GM18505 (cell line): Measurements from ENCODE around the gene ZNF219.

Experiments used
- ATAC-seq: cut with Tn5 transposase; IDR thresholded peaks from one replicate; pipeline ENCODE4 v1.9.1; 2021; ENCODE audit not compliant: unreplicated experiment
- POLR2A ChIP-seq: IDR thresholded peaks from 4 replicates; pipeline ENCODE4 v1.6.1; 2011; ENCODE audit warnings: borderline replicate concordance; ENCODE audit not compliant: insufficient read depth, insufficient read length; ENCODE audit errors: extremely low read depth

ZNF219 gene

DNA sequence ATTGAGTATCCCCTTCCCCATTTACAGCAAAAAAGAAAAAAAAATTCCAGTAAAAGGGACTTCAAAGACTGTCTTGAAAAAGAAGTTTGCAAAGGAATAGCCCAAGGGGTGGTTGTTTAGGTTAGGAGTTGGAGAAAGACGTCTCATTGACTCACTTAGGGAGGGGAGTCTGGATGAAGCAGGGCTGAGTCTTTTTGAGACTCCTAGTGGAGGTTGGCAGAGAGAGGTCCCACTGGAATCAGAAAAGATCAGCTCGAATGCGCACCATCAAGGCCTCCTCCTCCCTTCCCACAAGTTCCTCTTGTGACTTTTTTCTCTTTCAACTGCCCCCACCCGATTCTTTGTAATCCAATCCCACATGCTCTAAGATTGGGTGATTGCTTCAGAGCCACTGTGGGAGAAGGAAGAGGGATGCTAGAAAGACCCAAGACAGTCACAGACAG is 26.4 kb downstream of the ZNF219 start:
- no peak for TF ChIP-seq POLR2A
- ATAC-seq, result no peak

- ATAC-seq, result peak; percentile 71
- no peak for TF ChIP-seq POLR2A
Measured at GRCh38 chr14:21071225-21072030, 27.0 kb downstream of the ZNF219 start.

- peak; percentile 13 for ATAC-seq
- TF ChIP-seq POLR2A, result no peak
Measured at GRCh38 chr14:21070610-21071224, 27.7 kb downstream of the ZNF219 start.

DNA sequence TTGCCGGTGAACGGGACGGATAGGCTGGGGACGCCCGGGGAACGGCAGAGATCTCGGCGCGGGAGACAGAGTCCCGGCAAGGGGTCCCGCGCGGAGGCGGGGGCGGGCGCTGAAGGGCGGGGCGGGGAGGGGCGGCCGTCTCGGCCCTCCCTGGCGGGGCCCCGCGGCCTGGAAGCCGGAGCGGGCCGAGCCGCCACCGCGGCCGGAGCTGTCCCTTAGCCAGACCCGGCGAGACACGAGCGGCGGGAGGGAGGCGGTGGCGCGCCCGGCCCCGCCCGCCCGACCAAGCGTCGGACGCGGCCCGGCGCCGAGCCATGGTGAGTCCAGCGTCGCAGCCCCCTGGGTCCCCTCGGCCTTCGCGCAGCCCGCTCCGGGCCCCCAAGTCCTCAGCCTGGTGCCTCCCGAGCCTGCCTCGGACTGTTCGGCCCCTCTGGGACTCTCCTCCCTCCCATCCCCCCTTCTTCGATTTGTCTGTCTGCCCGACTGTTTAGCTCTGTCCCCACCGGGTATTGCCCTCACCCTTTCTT is 28.3 kb downstream of the ZNF219 start, which contains the start of gene ARHGEF40:
Gene ARHGEF40, plus strand, starts transcription at position 222 of the 527 bp plus-strand sequence. Its CDS starts 93 bp downstream, at position 315.
- no peak for ATAC-seq
- no peak for TF ChIP-seq POLR2A

- ATAC-seq, result no peak
- TF ChIP-seq POLR2A, result no peak
Measured at GRCh38 chr14:21069388-21070082, 28.9 kb downstream of the ZNF219 start.

DNA sequence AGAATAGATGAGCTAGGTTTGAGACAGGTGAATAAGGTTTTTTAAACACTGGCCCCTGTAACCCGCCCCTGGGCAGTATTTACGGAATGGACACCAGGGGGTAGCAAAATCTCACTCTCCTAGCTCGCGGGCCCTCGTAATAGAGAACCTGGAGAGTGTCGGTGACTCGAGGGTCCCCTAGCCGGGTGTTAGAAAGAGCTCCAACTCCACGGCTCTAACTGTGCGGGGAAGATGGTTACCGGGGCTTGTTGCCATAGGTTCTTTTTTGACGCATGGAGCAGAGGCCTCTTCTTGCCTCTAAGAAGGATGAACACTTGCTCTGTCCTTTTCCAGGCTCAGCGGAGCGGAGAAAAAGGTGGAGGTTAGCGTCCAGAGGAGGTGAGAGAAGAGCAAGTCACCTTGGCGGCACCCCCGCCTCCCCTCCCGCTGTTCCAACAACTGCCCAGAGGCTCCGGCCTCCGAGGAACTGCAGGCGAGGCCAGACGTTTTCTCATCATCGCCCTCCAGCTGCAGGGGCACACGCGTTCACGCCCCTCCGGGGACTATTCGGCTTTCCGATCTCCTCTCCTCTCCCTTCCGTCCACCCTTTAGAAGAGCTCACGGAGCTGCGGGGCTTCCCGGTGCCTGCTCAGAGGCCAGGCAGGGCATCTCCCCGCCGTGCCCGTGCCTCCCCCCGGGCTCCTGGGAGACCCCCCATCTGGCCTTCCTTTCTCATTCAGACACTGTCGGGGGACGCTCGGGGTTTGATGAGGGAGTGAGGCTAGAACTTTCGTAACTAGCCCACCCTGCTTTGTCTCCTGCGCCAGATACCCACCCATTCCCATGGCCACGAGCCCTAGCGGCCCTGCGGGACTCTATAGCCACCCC is 29.7 kb downstream of the ZNF219 start:
- ATAC-seq, result no peak
- no peak for TF ChIP-seq POLR2A

DNA sequence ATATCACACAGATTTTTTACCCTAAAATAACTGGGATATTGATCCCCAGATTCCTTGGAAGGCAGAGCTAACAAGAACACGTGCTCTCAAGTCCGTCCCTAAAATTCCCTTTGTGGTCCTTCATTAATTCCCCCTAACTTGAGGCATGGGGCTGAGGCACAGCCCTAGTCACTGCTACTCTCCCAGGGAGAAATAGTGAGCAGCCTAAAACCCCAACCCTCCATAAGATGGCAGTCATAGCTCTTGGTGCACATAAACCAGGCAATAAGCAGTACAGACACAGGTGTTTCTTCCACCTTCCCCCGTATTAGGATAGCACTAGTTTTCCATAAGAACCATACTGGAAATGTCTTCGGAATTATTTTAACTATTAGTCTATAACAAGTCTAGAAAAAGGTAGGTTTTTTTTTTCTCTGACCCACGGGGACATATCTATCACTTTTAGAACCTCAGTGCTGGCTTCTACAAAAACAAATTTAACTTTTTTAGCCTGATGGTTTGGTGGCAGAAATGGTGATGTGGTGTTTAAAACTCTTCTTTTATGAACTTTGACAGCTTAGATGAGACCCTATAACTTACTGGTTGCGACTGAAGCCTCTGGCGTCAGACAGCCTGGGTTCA is 31.5 kb downstream of the ZNF219 start:
- ATAC-seq, result no peak
- TF ChIP-seq POLR2A, result no peak

GRCh38 chr14:21063479-21063878 is 35.0 kb downstream of the ZNF219 start:
- TF ChIP-seq POLR2A, result no peak
- no peak for ATAC-seq

DNA sequence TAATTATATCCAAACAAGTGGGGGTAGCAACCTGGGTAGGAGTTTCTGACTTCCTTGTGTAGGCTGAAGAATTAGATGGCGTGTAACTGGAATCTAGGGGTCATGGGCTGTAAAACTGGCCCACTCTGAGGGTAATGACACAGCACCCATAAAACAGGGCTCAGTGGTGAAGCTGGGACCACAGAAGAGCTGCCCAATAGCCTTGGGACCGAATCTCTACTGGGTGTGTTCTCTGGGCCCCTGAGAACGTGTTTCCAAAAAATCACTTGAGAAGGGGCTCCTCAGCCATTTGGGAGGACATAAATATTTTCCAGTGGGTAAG is 37.1 kb downstream of the ZNF219 start:
- no peak for ATAC-seq

DNA sequence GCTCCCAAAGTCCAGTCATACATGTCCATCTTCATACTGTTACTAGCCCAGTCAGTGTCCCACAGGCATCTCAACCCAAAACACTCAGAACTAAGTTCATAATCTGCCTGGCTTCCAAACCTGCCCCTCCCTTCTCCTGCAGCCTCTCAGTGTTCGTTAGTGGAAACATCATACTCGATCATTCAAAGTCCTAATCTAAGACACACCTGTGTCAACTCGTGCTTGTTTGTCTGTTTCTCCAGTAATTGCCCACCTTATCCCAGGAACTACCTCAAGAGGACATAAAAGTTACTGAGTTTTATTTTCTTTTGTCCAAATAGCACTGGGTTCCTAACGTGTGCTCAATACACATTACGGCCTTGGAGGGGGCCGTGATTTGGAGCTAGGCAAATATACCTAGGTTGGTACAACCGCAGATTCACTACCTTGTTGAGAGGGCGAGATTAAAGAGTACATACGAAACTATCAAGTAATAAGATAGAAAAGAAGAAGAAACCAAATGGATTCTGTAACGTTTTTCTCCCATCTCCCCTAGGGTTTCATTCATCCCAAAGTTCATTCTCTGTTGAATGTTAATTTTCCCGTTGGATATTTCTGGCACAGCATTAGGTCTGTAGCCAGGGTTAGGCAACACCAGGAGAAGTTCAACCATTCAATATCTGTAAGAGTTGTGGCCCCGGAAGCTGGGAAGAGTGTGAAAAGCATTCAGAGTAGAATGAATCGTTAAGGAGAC is 37.7 kb downstream of the ZNF219 start:
- ATAC-seq, result no peak
- no peak for TF ChIP-seq POLR2A

More for the DNA sequence above, 37.1 kb downstream of the ZNF219 start:
- no peak for TF ChIP-seq POLR2A

DNA sequence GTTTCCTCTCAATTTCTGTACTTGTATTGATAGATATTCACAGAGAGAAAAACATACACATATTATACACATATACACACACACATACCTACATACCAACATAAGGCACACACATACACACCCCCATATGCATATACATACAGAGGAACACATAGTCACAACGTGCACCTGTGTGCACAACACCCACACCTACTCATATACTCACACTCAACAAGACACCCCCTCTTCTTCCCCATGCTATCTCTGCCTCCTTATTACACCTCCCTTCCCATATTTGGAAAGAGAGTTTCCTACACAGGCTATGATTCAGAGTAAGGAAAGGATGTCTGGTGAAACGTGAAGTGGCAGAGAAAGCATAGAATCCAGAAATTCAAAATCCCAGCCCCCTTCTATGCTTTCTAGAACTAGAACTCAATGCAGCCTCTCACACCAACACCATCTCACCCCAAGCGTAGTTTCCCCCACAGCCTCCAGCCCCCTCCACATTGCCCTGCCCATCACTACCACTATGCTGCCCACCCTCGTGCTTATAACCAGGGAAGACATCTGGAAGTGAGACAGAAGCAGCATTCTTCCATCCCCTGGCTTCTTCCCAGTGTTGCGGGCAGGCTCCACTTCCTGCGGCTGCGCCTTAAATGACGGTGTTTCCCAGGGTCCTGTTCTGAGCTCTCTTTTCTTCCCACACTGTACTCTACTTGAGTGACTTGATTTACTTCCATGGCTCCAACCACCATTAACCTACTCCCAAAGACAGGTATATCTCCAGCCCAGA is 38.4 kb downstream of the ZNF219 start:
- no peak for TF ChIP-seq POLR2A
- ATAC-seq, result no peak
